Body of pancreas (tissue), 4 donors: ENCODE data around the gene ESPL1.

ENCODE experiments used
- CTCF ChIP-seq, 7 experiments: fragments of 450-650 bp in 4 of 7; fragments of 200-600 bp in 3 of 7; sonication (generic) in 3 of 7; IDR thresholded peaks; one replicate each; pipeline ENCODE4 v1.5.1; 2016 to 2019; ENCODE audit warnings: antibody characterized with exemption in 7 of 7
- POLR2A ChIP-seq, 3 donors: fragments of 450-650 bp; IDR thresholded peaks; one replicate each; pipeline ENCODE4 v1.6.1; 2016; ENCODE audit warnings: antibody characterized with exemption in 3 of 3, mild to moderate bottlenecking in 2 of 3

- no peak for TF ChIP-seq CTCF (IDR thresholded peaks at IDR 0.05)
- no peak for TF ChIP-seq POLR2A (IDR thresholded peaks at IDR 0.05)
Observed at GRCh38 chr12:53295891-53296219, 27.8 kb downstream of the ESPL1 start.
